HG03469 (cell line): ENCODE measurements around the gene MDM2.
"Not testable (repeated sequence)": the region's sequence is repeated elsewhere in the genome, so short reads cannot be mapped to it uniquely, and the experiment has no call there.

Experiments used
- ATAC-seq: cut with Tn5 transposase; IDR thresholded peaks from one replicate; pipeline ENCODE4 v1.9.1; 2021; ENCODE audit warnings: mild to moderate bottlenecking, moderate library complexity, moderate number of reproducible peaks; ENCODE audit not compliant: unreplicated experiment

The MDM2 gene

GRCh38 chr12:68844788-68845695 is 37.1 kb downstream of the MDM2 start:
- no peak for ATAC-seq

GRCh38 chr12:68846811-68847210 is 38.8 kb downstream of the MDM2 start:
- no peak for ATAC-seq

GRCh38 chr12:68850390-68850789 is 42.4 kb downstream of the MDM2 start:
- ATAC-seq, result no peak

- ATAC-seq, result no peak
Measured at GRCh38 chr12:68851592-68852306, 43.8 kb downstream of the MDM2 start.

- no peak for ATAC-seq
Measured at GRCh38 chr12:68853396-68854077, 45.6 kb downstream of the MDM2 start.

- ATAC-seq, result no peak
Measured at GRCh38 chr12:68854078-68854468, 46.1 kb downstream of the MDM2 start.

- no peak for ATAC-seq
Measured at GRCh38 chr12:68854554-68854953, 46.6 kb downstream of the MDM2 start.

GRCh38 chr12:68855111-68855510 is 47.1 kb downstream of the MDM2 start:
- no peak for ATAC-seq

- no peak for ATAC-seq
Measured at GRCh38 chr12:68855771-68856170, 47.8 kb downstream of the MDM2 start.

- no peak for ATAC-seq
Measured at GRCh38 chr12:68856510-68856909, 48.5 kb downstream of the MDM2 start.

GRCh38 chr12:68861890-68862289 is 53.9 kb downstream of the MDM2 start:
- no peak for ATAC-seq

GRCh38 chr12:68863109-68863770 is 55.3 kb downstream of the MDM2 start:
- no peak for ATAC-seq

GRCh38 chr12:68863886-68864454 is 56.0 kb downstream of the MDM2 start:
- ATAC-seq, result not testable (repeated sequence)

- no peak for ATAC-seq
Measured at GRCh38 chr12:68864604-68865003, 56.6 kb downstream of the MDM2 start.

GRCh38 chr12:68865399-68866164 is 57.6 kb downstream of the MDM2 start:
- ATAC-seq, result no peak

- no peak for ATAC-seq
Measured at GRCh38 chr12:68866950-68867349, 59.0 kb downstream of the MDM2 start.

- no peak for ATAC-seq
Measured at GRCh38 chr12:68867606-68868005, 59.6 kb downstream of the MDM2 start.

GRCh38 chr12:68868043-68868790 is 60.2 kb downstream of the MDM2 start:
- no peak for ATAC-seq

GRCh38 chr12:68870011-68870410 is 62.0 kb downstream of the MDM2 start:
- ATAC-seq, result no peak
